ENCODE results near the gene SLC1A3.

SLC1A3 gene

DNA sequence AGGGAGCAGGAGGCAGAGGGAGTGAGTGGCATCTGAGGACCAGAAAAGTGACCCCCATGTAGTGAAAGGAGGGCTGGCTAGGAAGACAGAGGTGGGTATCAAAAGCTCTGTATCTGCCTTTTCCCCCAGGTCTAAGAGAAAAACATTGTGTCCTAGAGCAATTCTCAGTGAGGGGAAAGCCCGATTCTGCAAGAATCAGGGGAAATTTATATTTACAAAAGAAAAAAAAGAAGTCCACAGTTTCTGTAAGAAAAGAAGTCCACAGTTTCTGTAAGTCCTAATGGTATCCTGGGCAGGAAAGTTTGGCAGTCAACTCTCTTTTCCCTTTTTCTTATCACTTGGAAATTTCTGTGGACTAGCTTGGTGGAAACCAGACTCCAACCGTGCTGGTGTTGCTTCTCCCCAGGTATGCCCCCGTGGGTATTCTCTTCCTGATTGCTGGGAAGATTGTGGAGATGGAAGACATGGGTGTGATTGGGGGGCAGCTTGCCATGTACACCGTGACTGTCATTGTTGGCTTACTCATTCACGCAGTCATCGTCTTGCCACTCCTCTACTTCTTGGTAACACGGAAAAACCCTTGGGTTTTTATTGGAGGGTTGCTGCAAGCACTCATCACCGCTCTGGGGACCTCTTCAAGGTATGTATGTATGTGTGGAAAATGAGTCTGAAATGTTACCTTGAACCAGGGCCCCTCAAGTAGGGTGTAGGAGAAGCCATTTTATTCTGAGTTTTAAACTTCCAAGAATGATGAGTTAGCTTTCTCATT, 73.0 kb downstream of the SLC1A3 start:
- H3K4me3 ChIP-seq (replicated peaks in 1 of 2; ENCODE audit: low read depth in 2 of 2, low read length in 2 of 2), result no peak overlapping the region
- TF ChIP-seq, protein P1, sequence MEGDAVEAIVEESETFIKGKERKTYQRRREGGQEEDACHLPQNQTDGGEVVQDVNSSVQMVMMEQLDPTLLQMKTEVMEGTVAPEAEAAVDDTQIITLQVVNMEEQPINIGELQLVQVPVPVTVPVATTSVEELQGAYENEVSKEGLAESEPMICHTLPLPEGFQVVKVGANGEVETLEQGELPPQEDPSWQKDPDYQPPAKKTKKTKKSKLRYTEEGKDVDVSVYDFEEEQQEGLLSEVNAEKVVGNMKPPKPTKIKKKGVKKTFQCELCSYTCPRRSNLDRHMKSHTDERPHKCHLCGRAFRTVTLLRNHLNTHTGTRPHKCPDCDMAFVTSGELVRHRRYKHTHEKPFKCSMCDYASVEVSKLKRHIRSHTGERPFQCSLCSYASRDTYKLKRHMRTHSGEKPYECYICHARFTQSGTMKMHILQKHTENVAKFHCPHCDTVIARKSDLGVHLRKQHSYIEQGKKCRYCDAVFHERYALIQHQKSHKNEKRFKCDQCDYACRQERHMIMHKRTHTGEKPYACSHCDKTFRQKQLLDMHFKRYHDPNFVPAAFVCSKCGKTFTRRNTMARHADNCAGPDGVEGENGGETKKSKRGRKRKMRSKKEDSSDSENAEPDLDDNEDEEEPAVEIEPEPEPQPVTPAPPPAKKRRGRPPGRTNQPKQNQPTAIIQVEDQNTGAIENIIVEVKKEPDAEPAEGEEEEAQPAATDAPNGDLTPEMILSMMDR (IDR thresholded peaks at IDR 0.05; ENCODE audit: low read depth, low read length), result no peak
- DNase-seq (ENCODE audit: low read depth in 2 of 2), result no peak

- TF ChIP-seq, protein P1 (IDR thresholded peaks at IDR 0.05; ENCODE audit: low read depth, low read length), result no peak
- no peak overlapping the region for H3K4me3 ChIP-seq (replicated peaks in 1 of 2; ENCODE audit: low read depth in 2 of 2, low read length in 2 of 2)
- no peak for DNase-seq (ENCODE audit: low read depth in 2 of 2)
Observed at GRCh38 chr5:36680066-36680465, 73.7 kb downstream of the SLC1A3 start.

DNA sequence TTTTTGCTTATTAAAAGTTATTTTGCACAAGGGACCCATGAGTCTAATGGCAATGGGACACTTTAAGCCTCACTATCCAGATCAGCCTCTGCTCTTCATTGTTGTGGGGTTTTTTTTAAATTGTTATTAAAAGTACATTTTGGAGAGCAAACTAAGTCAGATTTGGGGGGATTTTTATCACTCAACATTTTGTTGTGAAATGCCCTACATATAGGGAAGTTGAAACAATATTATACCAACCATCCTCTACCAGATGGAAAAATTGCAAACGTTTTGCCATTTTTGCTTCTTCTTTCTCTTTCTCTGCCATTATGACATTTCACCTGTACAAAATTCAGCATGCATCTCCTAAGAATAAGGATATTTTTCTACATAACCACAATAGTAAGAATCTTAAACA, 75.3 kb downstream of the SLC1A3 start:
- no peak for DNase-seq (ENCODE audit: low read depth in 2 of 2)
- TF ChIP-seq, protein P1 (IDR thresholded peaks at IDR 0.05; ENCODE audit: low read depth, low read length), result no peak
- H3K4me3 ChIP-seq (replicated peaks in 1 of 2; ENCODE audit: low read depth in 2 of 2, low read length in 2 of 2), result no peak overlapping the region

DNA sequence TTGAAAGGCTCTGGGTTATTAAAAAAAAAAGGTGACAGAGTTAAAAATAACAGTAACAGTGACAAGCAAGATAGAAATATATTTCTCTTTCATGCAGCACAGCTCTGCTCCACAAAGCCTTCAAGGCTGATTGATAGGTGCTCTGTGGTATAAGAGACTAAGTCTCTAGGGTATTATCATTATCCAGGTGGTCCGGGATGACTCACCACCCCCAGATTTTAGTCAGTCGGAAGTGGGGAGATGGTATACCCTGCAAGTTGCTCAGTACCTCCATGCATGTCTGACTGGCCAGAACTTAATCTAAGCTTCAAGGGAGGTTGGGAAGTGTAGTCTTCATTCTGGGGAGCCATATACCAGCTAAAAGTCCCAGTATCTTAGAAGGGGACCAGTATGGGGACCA, 76.1 kb downstream of the SLC1A3 start:
- DNase-seq (ENCODE audit: low read depth in 2 of 2), result no peak
- H3K4me3 ChIP-seq (replicated peaks in 1 of 2; ENCODE audit: low read depth in 2 of 2, low read length in 2 of 2), result no peak overlapping the region
- TF ChIP-seq, protein P1 (IDR thresholded peaks at IDR 0.05; ENCODE audit: low read depth, low read length), result no peak

GRCh38 chr5:36683821-36684434, 77.5 kb downstream of the SLC1A3 start:
- TF ChIP-seq, protein P1 (IDR thresholded peaks at IDR 0.05; ENCODE audit: low read depth, low read length), result no peak
- H3K4me3 ChIP-seq (replicated peaks in 1 of 2; ENCODE audit: low read depth in 2 of 2, low read length in 2 of 2), result no peak overlapping the region
- peak; percentile 39 to 57 for DNase-seq (ENCODE audit: low read depth in 2 of 2)

GRCh38 chr5:36685631-36686288, 79.4 kb downstream of the SLC1A3 start:
- DNase-seq (ENCODE audit: low read depth in 2 of 2), result peak in 1 of 2 donors; percentile 47
- TF ChIP-seq, protein P1 (IDR thresholded peaks at IDR 0.05; ENCODE audit: low read depth, low read length), result no peak
- no peak overlapping the region for H3K4me3 ChIP-seq (replicated peaks in 1 of 2; ENCODE audit: low read depth in 2 of 2, low read length in 2 of 2)
